Stimulated activated naive CD8-positive, alpha-beta T cell treated with anti-CD3 and anti-CD28 coated beads, Interleukin-15, Interleukin-2, amounts not matched to agents 100 U/mL and 50 U/mL, for 24 hours (primary cell): ENCODE results near the gene BIRC3.

ENCODE experiments used
- ATAC-seq: fragments of 150-1000 bp; cut with Tn5 transposase; one replicate; pipeline ENCODE4 v1.10.0; 2021
- DNase-seq: peaks from one replicate; pipeline ENCODE4 v3.0.0; 2021

BIRC3 gene

DNA sequence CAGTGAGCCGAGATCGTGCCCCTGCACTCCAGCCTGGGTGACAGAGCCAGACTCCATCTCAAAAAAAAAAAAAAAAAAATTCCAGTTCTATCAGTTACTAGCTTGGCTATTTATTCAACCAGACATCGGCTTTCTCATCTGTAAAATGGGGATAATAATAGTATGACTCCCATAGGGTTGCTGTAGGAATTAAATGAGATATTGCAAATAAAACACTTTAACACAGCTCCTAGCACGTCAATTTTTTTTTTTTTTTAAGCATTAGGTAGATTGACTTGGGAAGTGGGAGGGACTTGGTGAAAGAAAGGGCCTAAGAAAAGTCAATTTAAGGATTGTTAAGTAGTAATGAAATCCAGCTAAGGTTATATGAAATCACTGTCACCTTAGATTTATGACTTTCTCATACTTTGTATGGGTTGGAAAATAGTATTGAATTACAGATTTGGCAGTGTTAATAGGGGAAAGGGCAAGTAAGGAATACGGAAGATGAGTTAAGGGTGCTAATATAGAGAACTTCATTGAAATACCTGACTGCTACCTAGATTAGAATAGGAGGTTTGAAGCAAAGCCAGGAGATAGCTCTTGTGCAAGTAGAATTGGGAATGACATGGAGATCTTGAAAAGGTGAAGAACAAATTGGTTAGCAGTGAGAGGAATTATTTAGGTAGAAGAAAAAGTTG lies 58.6 kb downstream of the BIRC3 start:
- no peak for DNase-seq
- ATAC-seq, result no peak

DNA sequence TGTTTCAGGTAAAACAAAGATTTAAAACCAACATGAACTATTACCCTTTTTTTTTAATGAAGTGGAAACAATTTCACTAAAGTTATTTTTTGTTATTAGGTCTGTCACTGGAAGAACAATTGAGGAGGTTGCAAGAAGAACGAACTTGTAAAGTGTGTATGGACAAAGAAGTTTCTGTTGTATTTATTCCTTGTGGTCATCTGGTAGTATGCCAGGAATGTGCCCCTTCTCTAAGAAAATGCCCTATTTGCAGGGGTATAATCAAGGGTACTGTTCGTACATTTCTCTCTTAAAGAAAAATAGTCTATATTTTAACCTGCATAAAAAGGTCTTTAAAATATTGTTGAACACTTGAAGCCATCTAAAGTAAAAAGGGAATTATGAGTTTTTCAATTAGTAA lies 60.6 kb downstream of the BIRC3 start:
- ATAC-seq (no peak), DNase-seq (no peak)

DNA sequence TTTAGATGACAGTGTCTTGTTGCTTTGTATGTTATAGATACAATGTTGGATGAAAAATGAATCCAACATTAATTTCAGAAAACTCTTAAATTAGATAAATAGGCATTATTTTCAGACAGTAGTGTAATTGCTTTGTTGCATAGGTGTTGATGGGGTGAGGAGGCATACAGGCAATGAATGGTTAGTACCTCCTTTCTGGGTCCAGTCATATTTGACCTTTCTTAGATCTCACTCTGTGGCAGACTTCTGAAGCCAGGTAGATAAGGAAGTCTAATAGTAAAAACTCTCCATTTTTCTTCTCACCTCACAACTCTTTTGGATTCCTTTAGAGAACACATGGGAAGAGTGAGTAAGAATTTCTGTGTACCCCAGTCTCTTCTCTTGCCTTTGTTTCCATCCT lies 61.5 kb downstream of the BIRC3 start:
- peak; percentile 55 for ATAC-seq

DNA sequence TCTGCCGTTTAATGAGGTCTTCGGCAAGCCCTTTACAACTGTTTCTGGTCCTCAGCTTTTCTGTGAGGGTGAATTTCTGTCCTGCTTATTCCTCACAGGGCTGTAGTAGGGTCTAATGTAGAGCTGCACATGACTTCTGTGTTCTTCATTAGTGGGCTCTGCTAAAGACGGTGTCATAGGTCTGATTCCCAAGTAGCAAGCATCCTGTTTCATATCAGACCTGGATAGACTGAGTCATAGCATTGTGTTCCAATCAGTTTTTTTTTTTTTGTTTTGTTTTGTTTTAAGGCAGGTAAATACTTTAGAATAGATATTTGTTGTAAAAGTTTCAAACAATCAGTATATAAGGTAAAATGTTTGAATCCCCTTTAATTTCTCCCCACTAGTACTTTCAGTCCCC lies 65.1 kb downstream of the BIRC3 start:
- ATAC-seq, result no peak

More for the DNA sequence above, 61.5 kb downstream of the BIRC3 start:
- no peak for DNase-seq

DNA sequence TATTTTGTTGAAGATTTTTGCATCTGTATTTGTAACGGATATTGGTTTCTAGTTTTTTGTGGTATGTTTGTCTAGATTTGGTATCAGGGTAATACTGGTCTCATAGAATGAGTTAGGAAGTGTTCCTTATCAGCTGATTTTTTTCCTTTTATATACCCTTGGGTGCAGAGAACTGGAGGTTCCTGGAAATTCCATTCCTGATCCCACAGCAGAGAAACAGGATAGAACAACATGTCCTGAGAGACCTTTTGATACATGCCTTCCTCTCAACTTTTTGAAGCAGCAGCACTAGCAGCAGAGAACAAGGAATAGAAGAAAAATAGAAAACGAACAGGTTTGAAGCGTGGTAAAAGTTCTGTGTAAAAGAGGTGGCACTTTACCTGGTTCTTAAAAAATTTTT lies 66.6 kb downstream of the BIRC3 start:
- ATAC-seq, result no peak
- no peak for DNase-seq

More for the DNA sequence above, 65.1 kb downstream of the BIRC3 start:
- no peak for DNase-seq

DNA sequence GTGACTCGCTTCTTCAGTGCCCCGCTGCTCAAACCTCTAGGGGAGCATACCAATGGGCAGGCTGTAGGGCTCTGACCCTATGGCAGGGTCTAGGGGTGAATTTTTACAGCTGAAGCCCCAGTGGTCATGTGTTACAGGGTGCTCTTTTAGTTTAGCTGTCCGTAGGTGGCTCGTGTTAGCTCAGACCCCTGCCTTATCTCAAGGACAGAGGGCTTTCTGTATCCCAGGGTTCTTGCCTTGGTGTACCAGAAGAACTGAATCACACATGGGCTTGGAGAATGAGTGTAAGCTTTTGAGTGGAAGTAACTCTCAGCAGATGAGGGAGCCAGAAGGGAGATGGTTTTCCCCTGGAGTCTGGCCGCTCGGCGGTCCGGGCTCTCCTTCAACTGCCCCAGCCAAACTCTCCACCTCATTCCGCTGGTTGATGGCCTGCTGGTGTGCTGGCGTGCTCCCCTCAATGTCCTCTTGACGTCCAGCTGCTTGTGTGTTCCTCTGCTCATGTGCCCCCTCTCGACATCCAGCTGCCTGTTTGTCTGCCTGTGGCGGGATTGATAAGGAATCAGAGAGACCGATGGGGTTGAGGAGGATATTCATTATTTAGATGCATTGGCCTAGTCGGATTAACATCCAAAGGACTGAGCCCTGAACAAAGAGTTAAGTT lies 67.3 kb downstream of the BIRC3 start:
- DNase-seq, result no peak
- ATAC-seq, result no peak

DNA sequence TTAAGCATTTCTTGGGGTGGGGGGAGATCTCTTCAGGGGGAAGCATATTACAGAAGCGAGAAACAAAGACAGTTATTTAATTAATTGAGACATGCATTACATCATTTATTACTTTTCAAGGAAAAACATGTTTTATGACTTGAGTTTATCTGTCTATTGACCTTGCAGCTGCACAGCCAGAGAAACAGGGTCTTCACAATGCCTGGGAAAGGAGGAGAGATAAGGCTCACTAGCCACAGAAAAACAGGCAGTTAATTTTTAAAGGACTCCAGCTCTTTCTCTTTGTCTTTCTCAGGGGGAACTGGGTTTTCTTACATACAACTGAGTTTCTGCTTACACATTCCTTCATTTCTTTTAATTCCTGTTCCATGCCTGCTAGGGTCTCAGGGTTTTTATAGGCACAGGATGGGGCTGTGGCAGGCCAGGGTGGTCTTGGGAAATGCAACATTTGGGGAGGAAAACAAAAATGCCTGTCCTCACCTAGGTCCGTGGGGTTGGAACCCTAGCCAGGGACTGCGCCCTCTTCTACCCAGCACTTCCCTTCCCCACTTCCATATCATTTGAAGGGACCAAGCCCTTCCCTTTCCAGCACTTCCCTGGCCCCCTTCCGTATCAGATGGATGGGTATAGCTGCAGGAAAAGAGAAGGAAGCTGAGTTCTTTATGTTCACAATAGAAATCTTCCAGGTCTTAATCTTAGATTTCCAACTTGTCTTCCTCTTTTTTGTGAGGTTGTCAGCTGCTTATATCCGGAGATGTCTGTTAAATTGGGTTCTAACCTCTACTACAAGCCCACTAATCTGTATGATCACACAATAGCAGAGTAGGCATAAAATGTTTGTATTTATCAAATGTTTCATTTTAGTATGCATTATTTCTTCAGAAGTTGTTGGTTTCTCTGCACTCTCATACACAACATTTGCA lies 68.1 kb downstream of the BIRC3 start:
- no peak for ATAC-seq
- no peak for DNase-seq

DNA sequence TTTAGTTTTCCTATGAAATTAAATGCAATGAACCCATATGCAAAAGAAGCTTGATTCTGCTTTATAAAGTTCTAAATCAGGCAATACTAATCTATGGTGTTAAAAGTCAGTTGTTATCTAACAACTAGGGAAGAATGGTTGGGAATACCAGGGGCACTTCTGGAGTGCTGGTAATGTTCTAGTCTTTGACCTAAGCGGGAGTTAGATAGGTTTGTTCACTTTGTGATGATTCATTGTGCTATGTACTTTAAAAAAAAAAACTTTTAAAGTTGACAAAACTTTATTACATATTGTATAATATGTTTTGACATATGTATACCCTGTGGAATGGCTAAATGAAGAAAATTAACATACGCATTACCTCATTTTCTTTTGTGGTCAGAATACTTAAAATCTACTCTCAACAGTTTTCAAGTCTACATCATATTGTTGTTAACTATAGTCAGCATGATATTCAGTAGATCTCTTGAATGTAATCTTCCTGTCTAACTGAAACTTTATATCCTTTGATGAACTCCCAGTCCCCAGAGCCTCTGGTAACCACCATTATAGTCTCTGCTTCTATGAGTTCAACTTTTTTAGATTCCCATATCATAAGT lies 69.0 kb downstream of the BIRC3 start:
- DNase-seq, result no peak
- no peak for ATAC-seq

DNA sequence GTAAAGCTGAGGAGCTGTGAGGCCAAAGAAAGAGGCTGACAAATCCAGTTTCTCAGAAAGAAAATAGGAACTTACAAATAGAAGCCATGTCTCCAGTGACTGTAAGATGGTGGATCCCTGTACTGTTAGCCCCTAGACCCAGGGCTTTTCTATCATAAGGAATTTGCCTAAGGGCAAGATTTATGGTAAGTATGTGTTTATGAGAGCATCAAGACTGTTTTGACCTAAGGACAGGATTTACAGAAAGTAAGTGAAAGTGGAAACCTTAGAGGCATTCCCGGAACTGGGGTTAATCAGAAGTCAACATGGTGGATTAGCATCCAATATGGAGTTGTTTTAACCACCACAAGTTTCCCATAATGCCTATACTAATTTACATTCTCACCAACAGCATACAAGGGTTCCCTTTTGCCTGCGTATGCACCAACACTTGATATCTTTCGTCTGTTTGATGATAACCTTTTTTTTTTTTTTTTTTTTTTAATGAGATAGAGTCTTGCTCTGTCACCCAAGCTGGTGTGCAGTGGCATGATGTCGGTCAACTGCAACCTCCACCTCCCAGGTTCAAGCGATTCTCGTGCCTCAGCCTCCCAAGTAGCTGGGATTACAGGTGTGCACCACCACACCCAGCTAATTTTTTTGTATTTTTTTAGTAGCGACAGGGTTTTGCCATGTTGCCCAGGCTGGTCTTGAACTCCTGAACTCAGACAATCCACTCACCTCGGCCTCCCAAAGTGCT lies 69.9 kb downstream of the BIRC3 start:
- no peak for DNase-seq
- no peak for ATAC-seq
